ENCODE measurements around the gene TRAF3.

- TF ChIP-seq REST (IDR thresholded peaks at IDR 0.05; ENCODE audit: insufficient replicate concordance, low read depth) (no peak), CTCF (IDR thresholded peaks at IDR 0.05; ENCODE audit: insufficient read depth, low read length) (no peak), GABPA (IDR thresholded peaks at IDR 0.05; ENCODE audit: low read depth) (no peak)
Measured at GRCh38 chr14:102920273-102920997, 143.2 kb downstream of the TRAF3 start.

All from HL-60 (cell line).